ENCODE results near the gene SLC5A3.

Gene SLC5A3

DNA sequence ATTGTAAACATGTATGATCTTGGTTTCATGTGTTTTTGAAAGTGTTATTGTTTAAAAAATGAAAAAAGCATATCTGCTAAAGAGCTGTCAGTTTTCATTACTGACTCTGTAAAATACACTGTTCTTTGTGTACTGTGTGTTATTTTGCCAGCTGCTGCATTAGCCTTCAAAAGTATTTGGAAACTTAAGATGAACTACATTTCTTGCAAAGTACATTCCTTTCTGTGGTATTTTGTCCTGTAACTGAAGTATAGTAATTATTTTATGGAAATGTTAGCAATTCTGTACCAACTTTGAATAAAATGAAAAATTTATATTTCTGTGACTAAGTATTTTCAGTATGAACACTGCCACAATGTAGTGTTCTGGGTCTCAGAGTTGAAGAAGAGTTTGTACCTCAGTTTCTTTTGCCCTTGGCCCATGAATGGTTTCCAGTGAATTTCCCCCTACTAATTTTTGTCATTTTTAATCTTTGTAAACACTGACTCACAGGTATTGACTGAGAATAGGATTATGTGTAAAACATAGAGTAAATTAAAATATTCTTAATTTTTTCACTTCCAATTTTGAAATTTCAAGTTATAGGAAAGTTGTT, 32.7 kb downstream of the SLC5A3 start:
- no peak for DNase-seq

DNA sequence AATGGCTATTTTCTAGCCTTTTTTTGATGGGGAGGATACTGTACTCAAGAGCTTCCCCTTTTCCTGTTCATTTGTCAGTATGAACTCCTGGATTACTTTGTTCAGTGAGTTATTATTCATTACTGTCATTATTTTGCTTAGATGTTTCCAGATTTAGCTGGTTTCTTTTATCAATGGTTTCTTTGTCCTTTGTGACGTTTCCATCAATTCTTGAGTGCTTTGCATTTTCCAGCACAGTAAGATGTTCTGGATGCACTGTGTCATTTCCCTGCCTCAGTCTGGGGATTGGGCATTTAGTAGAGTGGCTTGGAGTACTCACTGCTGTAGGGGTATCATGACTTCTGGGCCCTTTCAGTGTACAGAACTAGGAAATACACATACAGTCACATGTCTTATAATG, 34.2 kb downstream of the SLC5A3 start:
- DNase-seq: no peak

DNA sequence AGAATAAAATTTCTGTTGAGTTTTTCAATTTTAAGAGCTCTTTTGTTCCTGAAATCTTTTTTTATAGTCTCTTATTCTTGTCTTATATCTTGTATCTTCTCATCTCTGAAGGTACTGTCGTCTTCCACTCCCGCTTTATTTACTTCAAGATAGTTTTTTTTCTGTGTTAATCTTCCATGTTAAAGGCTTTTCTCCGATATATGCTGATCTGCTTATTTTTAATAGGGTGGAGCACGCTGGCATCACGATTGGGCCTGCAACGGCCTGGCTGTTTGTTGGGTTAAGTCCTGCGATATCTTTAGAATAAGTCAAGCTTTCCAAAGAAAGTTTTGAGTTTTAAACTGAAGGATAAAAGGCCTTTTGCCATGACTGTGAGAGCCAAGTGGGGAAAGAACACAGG, 35.7 kb downstream of the SLC5A3 start:
- no peak for DNase-seq

DNA sequence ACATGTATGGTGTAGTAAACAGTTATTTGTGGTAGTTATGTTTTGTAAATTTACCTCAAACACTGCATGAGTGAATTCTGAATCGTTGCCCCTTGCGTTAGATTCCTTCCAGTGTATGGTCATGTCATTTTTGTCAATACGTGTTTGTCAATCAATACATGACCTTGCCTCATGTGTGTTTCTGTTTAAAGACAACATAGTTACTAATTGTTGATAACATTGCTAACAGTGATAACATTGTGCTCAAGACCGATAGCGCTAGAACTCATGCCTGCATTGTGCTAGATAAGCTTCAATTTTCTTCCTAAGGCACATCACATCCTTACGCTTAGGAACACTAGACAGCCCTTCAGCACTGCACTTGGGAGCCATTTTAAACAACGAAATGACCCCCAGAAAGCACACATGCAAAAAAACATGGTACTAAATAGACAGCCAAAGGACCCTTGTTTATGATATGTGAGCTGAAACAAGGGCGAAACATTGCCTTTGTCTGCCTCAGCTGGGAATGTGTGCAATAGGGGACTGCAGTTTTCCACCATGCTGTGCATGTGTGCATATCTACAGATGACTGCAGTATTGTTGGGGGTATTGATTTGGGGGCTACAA, 37.3 kb downstream of the SLC5A3 start:
- no peak for DNase-seq

DNA sequence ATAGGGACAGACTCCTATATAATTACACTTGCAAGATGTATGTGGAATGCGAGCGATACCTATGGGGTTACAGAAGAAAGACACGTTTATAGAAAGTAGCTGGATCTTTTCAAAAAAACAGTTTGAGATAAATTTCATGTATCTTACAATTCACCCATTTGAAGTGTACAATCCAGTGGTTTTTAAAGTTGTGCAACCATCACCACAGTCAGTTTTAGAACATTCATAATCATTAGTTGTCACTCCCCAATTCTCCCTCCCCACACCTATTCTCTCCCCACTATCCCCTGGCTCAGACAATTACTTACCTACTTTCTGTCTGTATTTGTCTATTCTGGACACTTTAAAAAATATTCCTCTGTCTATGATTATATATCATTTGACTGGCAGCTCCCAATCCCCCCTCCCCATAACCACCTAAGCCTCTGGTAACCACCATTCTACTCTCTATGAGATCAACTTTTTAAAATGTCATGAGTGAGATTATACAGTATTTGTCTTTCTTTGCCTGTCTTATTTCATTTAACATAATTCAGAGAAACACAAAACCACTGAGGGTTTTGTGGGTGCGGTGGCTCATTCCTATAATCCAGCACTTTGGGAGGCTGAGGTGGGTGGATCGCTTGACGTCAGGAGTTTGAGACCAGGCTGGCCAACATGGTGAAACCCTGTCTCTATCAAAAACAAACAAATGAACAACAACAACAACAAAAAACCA, 39.1 kb downstream of the SLC5A3 start:
- no peak for DNase-seq

DNA sequence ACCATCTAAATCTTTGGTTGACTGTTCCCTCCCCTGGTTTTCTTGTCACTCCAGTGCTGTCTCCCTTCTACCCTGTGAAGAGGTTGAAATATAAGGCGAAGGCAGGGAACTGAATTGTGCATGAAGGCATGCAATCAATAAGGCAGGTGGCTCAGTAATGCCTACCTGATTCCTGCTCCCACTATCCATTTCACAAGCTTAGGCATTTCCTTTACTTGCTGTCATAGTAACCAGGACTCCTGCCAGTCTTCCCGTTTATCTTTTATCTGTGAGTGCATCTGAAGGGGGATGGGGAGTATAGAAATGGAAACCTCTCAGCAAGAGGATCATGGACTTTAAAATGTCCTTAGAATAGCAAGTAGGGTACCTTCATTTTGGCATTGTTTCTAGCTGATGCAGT, 40.5 kb downstream of the SLC5A3 start:
- peak; percentile 50 for DNase-seq

DNA sequence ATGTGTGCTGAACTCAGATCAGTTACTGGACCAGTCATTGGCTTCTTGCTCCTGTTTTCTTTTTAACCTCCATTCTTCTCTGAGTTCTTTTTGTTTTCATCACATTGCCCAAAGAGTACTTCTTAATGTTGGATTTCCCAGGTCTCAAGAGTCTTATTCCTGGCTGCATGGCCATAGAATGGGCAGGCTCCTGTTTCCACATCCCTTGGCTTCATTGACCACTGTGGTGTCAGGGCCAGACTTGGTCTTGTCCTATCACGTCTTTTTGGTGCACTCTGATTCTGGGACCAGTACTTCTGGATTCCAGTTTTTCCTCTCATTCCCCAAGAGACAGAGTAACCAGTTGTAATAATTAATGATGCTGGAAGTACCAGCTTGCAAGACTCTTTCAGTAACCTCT, 41.8 kb downstream of the SLC5A3 start:
- DNase-seq: no peak

DNA sequence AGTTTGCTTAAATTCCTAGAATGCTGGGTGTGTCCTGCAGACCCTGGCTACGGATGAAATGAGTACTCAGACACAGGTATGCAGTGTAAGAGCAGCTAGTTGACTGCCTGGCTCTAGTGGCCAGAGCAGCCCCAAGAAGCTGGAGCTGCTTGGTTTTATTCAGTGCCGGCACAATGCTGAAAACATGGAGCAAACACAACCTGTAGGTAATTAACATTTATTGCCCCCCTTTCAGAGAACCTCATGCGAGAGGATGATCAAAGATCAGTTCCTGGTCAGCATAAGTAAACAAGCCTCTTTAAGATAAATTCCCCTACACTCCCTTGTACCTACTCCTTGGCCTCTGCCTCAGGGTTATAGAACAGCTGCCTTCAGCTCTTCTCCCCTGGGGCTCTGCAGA, 43.2 kb downstream of the SLC5A3 start:
- DNase-seq: peak; percentile 20

DNA sequence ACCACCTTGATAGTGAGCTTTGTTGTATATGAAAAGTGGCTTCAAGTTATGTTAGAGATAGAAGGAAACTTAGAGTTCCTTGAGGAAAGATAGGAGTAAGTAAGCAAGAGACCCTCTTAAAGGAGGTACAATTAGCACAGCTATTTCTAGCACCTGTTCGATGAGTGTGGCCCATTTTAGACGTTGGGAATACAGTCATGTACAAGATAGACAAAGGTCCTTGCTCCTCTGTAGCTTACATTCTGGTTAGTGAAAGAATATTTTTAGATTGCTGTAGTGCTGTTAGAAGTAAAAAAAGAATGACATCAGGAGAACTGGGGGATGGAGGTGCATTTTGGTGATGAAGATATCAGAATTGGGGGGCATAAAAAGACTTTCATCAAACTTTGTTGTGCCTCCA, 47.5 kb downstream of the SLC5A3 start:
- DNase-seq: no peak

DNA sequence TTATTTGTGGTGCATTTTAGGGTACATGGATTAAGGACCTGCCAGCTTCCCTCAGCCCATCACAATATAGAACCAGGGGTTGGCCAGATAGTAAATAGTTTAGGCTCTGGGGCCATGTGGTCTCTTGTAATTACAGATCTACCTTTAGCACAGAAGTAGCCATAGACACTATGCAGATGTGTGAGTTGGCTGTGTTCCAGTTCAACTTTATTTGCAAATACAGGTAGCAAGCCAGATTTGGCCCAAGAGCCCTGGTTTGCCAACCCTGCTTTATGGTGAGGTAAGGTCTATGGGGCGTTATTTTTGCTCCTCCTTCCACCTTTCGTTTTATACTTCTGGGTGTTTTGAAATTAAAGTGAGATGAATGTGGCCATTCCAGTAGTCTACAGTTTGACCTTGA, 48.7 kb downstream of the SLC5A3 start:
- DNase-seq: peak; percentile 90
